Smooth muscle cell (in vitro differentiated cells): ENCODE data around the gene SEMA4D. TPM values are rescaled to one million over a fixed set of nuclear protein-coding genes. Genes with fewer than 3 reads are reported as not detected.

ENCODE experiments used
- DNase-seq: peaks from one replicate; lab custom pipeline; 2025; ENCODE audit not compliant: unreplicated experiment; lab: John Stamatoyannopoulos, UW
- H2AFZ ChIP-seq: fragments of 200-600 bp; sonication (generic); 2 replicates; pipeline ENCODE4 v1.6.0; 2016; ENCODE audit warnings: antibody characterized with exemption, low read depth, mild to moderate bottlenecking
- H3F3A ChIP-seq: fragments of 200-600 bp; sonication (generic); 2 replicates; pipeline ENCODE4 v1.6.0; 2017; ENCODE audit warnings: antibody characterized with exemption, low read depth
- H3K27ac ChIP-seq: fragments of 200-600 bp; sonication (generic); 2 replicates; pipeline ENCODE4 v1.5.1; 2016; ENCODE audit warnings: low read depth, mild to moderate bottlenecking
- H3K27me3 ChIP-seq: fragments of 200-600 bp; sonication (generic); 2 replicates; pipeline ENCODE4 v1.6.1; 2016; ENCODE audit warnings: low read depth, mild to moderate bottlenecking
- H3K36me3 ChIP-seq: fragments of 200-600 bp; sonication (generic); 2 replicates; pipeline ENCODE4 v1.5.1; 2016; ENCODE audit warnings: low read depth
- H3K4me1 ChIP-seq: fragments of 200-600 bp; sonication (generic); 2 replicates; pipeline ENCODE4 v1.5.1; 2016; ENCODE audit warnings: low read depth
- H3K4me2 ChIP-seq: fragments of 200-600 bp; sonication (generic); 2 replicates; pipeline ENCODE4 v1.6.0; 2016; ENCODE audit warnings: mild to moderate bottlenecking
- H3K4me3 ChIP-seq: fragments of 200-600 bp; sonication (generic); 2 replicates; pipeline ENCODE4 v1.5.1; 2016; ENCODE audit warnings: mild to moderate bottlenecking
- H3K79me2 ChIP-seq: fragments of 200-600 bp; sonication (generic); 2 replicates; pipeline ENCODE4 v1.6.0; 2016; ENCODE audit warnings: low read depth, mild to moderate bottlenecking
- H3K9ac ChIP-seq: fragments of 200-600 bp; sonication (generic); 2 replicates; pipeline ENCODE4 v1.6.0; 2016; ENCODE audit warnings: low read depth
- H3K9me3 ChIP-seq: fragments of 200-600 bp; sonication (generic); replicated peaks from 2 replicates; pipeline ENCODE4 v1.5.1; 2016; ENCODE audit warnings: low read depth
- H4K20me1 ChIP-seq: fragments of 200-600 bp; sonication (generic); 2 replicates; pipeline ENCODE4 v1.6.0; 2016; ENCODE audit warnings: low read depth
- CTCF ChIP-seq: fragments of 200-600 bp; sonication (generic); IDR thresholded peaks from 2 replicates; pipeline ENCODE4 v1.5.1; 2017; ENCODE audit warnings: borderline replicate concordance, mild to moderate bottlenecking, antibody characterized with exemption; ENCODE audit not compliant: insufficient read depth, poor library complexity, severe bottlenecking
- WGBS: methylation state at CpG from one replicate; pipeline ENCODE4 v1.1.7; 2016; ENCODE audit warnings: low lambda C conversion rate; 5-methylcytosine and 5-hydroxymethylcytosine counted together
- polyA plus RNA-seq: library from polyadenylated mRNA; unstranded; fragments of >200 nt; fragmentation: Nextera tagmentation; extraction: Ambion mirVana; gene quantifications from 2 replicates; pipeline ENCODE4 v1.2.1, GENCODE V29; 2016
- total RNA-seq: library from RNA; depleted of rRNA; stranded (reverse); fragments of >200 nt; gene quantifications from 2 replicates; pipeline ENCODE4 v1.2.3, GENCODE V29; 2014

The SEMA4D gene
- total and polyA plus RNA-seq, 2 experiments from 2014 or later, result 0.63 to 2.7 TPM

GRCh38 chr9:89366711-89367110 is 131.2 kb downstream of the SEMA4D start:
- TF ChIP-seq CTCF, result no peak
- no peaks in the 10 kb centered on the region for H4K20me1 ChIP-seq
- H3F3A ChIP-seq, result no peaks in the 10 kb centered on the region
- no peaks in the 10 kb centered on the region for H3K9me3 ChIP-seq
- 83% methylated on average over 3 of the region's 3 CpGs for WGBS
- H3K4me3 ChIP-seq, result no peak overlapping the region
- H3K4me1 ChIP-seq, result no peaks in the 10 kb centered on the region
- no peaks in the 10 kb centered on the region for H3K27me3 ChIP-seq
- no peaks in the 10 kb centered on the region for H3K79me2 ChIP-seq
- H3K36me3 ChIP-seq, result no peaks in the 10 kb centered on the region
- no peak overlapping the region for H3K4me2 ChIP-seq
- H3K27ac ChIP-seq, result no peak overlapping the region
- no peak for DNase-seq
- H3K9ac ChIP-seq, result no peak overlapping the region
- H2AFZ ChIP-seq, result no peak overlapping the region

- DNase-seq, result no peak
- Histone ChIP-seq H3K9ac (no peak overlapping the region), H3K79me2 (no peaks in the 10 kb centered on the region), H3K36me3 (no peaks in the 10 kb centered on the region), H3K4me1 (no peaks in the 10 kb centered on the region), H3F3A (no peaks in the 10 kb centered on the region), H2AFZ (no peak overlapping the region), H3K4me3 (no peak overlapping the region), H3K9me3 (no peaks in the 10 kb centered on the region), H4K20me1 (no peaks in the 10 kb centered on the region), H3K27ac (no peak overlapping the region), H3K27me3 (no peaks in the 10 kb centered on the region), H3K4me2 (no peak overlapping the region)
- 100% methylated on average over 2 of the region's 2 CpGs for WGBS
- TF ChIP-seq CTCF, result no peak
Measured at GRCh38 chr9:89365532-89365912, 132.4 kb downstream of the SEMA4D start.

- Histone ChIP-seq H3K9me3 (no peaks in the 10 kb centered on the region), H3K4me2 (no peak overlapping the region), H3K4me3 (no peak overlapping the region), H3K27ac (no peak overlapping the region), H3K9ac (no peak overlapping the region), H3K79me2 (no peaks in the 10 kb centered on the region), H3F3A (no peaks in the 10 kb centered on the region), H3K27me3 (no peaks in the 10 kb centered on the region), H4K20me1 (no peaks in the 10 kb centered on the region), H3K4me1 (no peaks in the 10 kb centered on the region), H2AFZ (no peak overlapping the region), H3K36me3 (no peaks in the 10 kb centered on the region)
- 88% methylated on average over 15 of the region's 17 CpGs for WGBS
- no peak for DNase-seq
- no peak for TF ChIP-seq CTCF
Measured at GRCh38 chr9:89364666-89365531, 133.0 kb downstream of the SEMA4D start.
